A549 (cell line): ENCODE data around the gene SUGCT.

Experiments
- E2F6 ChIP-seq: IDR thresholded peaks from 2 replicates; pipeline ENCODE4 v1.6.1; 2012; ENCODE audit warnings: low read depth, borderline replicate concordance
- EP300 ChIP-seq, 2 experiments: fragments of >200 bp; sonication (Bioruptor Twin); formaldehyde crosslinking; IDR thresholded peaks; 2 replicates in 1 of 2; 3 replicates in 1 of 2; pipeline ENCODE4 v1.6.1; 2016 to 2017
- KDM5A ChIP-seq: fragments of 200-600 bp; sonication (generic); IDR thresholded peaks from 2 replicates; pipeline ENCODE4 v1.6.1; 2016; ENCODE audit warnings: antibody characterized with exemption, mild to moderate bottlenecking

DNA sequence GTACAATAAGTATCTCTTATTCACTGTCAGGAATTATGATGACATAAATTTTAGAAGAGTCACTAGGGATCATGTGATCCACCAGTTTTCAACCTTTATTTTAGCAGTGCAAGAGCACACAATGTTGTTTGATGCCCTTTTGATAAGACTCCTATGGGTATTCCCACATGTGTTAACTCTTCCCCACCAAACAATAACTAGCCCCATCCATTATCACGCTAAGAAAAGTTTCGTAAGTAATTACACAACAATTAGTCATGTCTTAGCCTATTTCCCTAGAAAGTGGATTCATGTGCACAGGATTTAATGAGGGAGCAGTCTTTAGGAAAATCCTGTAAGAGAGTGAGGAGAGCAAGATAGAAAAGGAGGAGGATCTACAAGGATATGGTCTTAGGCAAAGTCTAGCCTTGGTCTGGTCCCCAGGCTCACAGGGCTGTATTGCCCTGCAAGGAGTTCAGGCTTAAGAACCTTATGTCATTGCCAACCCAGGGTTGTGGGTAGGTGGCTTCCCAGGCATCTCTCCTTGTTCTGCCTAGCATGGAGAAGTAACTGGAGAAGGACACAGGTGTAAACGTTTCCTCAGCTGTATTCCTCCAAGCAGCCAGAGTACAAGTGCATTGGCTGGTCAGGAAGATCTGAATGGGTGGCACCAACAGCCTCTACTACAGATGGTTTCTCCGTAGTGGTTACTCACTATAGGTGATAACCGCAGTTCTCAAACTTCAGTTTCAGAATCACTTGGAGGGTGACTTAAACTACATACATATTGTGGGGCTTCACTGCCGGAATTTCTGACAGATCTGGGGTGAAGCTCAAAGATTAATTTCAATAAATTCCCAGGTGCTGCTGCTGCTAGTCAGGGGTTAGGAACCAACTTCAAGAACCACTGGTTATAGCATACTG is 574.5 kb downstream of the SUGCT start:
- no peak for TF ChIP-seq KDM5A
- TF ChIP-seq E2F6: no peak
- no peak for TF ChIP-seq EP300 (IDR thresholded peaks at IDR 0.05)
